HG02938 (cell line): Measurements from ENCODE around the gene SCAANT1.

Experiments used
- ATAC-seq: cut with Tn5 transposase; IDR thresholded peaks from one replicate; pipeline ENCODE4 v1.9.1; 2021; ENCODE audit warnings: mild to moderate bottlenecking, moderate library complexity; ENCODE audit not compliant: unreplicated experiment

The SCAANT1 gene

DNA sequence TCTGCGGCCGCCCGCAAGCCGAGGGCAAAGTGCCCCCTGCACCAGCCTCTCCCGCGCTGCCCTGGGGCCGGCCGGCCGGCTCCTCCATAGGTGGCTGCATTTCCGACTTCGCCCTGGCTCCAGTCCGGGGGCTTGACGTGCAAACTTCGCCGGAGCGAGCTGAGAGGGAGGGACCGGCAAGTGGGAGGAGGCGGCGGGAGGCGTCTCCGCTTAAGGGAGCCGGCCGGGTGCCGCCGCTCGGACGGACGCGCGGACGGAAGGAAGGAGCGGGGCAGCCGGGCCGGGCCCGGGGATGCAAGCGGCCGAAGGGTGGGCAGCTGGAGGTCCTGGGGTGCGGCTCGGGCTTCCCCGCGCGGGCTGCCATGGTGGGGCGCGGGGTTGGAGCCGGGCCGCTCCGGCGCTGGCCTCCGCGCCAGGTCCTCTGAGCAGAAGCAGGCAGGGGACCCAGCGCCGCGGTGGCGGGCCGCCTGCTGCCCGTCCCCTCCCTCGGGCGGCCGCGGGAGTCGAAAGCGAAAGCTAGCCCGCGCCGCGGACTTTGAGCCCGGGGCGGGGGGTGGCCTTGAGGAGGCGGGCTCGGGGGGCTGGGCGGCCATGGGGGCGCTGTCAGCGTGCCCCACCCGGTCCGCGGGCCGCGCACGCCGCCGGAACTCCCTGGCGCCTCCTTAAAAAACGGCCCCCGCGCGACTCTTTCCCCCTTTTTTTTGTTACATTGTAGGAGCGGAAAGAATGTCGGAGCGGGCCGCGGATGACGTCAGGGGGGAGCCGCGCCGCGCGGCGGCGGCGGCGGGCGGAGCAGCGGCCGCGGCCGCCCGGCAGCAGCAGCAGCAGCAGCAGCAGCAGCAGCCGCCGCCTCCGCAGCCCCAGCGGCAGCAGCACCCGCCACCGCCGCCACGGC is at the start of gene SCAANT1:
SCAANT1 (minus strand) TSS at position 511 of the 895 bp plus-strand sequence.
- ATAC-seq, result peak; percentile 79

DNA sequence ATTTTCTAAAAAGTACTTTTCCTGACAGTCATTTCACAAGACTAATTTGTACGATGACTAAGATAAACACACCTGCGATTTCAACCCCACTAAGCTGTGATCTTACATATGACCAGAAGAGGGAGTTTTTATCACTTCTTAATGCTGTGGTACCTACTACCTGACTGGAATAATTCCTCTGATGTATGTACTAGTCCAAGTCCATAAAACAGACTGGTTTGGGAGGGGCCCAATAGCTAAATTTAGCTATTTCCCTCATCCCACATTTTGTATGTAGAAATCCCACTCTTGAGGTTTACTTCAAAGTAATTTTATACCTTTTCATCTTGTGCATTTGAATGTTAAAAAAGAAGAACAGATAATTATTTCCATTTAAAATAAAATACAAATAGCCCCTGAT is 49.7 kb upstream of the SCAANT1 start:
- ATAC-seq, result peak; percentile 82

DNA sequence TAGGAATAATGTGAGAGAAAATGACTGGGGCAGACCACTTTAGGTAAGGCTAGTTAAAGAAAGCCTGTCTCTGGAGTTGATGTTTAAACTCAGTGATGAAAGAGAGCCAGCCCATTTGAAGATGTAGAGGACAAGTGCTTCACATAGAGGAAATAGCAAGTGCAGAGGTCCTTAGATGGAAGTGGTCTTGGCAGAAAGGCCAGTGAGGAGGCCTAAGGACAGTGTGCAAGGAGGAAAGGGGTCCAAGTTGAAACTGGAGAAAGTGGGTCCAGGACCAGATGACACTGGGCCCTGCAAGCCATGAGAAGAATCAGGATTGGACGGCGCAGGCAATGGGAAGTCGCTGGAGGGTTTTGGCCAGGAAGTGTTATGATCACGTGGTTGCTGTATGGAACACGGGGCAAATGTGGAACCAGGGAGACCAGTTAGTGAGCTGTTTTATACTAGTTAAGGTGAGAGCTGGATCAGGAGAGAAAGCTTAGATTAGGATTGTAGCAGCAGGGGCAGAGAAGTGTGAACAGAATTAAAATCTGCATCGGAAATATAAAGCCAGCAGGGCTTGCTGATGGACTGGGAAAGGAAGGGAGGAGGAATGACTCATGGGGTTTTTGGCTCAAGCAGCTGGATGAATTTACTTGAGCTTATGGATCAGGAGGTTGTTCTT is 48.0 kb upstream of the SCAANT1 start:
- no peak for ATAC-seq

DNA sequence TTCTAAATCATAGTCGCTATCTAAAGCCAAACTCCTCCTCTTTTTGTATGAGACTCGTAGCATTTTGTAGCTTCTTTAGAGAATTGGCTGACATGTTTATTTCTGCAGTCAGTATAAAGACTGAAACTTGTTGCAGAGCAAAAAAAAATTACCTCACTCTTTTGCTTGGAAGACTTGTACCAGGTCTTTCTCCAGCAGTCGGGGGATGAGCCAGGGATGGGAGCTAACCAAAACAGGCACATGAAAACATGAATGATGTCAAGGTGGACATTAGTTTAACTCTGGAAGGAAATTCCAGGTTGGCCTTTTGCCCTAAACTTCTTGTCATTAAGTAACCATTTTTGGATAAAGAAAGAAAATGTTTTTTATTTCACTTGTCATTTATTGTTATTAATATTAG is 47.0 kb upstream of the SCAANT1 start:
- no peak for ATAC-seq

DNA sequence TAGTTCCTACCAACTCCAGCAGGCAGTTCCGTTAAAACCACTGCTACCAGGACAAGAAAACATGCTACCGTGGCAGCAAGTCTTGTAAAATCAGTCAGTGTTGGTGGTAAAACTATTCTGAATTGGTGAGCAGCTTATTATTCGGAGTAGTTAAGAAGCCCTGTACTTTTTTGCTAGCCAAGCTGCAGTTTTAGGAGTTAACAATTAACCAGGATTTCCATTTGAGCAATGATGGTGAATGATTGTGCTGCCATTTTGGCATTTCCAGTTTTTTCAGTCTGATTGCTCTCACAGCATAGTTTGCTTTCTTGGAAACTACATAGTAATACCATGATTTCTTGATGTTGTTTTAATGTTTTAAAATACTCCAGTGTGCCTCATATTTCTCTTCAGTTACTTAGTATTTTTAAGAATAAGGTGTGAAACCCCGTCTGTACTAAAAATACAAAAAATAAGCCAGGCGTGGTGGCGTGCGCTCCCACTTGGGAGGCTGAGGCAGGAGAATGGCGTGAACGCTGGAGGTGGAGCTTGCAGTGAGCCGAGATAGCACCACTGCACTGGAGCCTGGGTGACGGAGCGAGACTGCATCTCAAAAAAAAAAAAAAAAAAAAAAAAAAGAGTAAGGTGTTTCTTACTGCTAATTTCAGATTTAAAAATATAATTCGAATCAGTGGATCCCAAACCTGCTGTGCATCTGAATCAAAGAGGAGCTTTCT is 43.8 kb upstream of the SCAANT1 start:
- ATAC-seq, result no peak

DNA sequence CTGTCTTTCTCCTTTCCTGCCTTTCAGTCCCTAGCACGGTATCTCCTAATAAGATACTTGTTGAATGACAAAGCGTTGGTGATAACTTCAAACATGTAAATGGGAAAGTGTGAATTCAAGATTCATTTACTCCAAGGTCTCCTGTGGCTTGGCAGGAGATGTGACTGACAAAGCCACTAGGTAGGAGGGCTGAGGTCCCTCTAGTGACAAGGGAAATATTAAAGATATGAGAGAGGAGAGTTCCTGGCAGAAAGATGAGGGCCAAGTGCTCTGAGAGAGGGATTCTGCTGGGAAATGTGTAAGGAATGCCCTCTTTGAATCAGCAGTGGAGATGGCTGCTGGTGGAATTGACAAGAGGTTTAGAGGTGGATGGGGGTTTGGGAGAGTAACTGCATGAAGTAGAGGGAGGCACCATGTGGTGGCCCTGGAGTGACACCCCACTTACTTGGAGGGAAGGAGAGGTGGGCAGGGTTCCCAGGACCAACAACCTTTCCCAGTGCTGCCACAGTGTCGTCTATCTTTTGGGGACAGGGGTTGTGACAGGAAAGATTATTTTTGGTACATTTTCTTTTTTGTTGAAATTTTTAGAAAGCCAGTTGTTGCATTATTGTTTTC is 43.0 kb upstream of the SCAANT1 start:
- ATAC-seq, result no peak

DNA sequence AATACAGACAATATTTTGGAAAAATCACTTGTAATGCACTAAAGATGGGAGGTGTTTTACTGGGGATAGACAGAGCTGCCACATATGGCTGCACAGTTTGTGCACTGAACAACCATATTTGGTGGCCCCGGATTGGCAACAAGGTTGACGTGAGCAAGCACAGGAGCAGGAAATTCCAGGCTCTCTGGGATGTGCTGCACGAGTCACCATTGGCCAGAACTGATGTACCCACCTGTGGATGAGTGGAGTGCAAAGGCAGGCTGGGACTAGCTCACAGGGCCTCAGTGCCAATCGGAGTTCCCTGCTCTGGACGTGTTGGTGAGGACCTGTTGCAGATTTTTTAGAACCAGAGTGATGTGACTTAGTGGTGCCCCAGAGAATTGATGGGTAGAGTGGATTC is 42.0 kb upstream of the SCAANT1 start:
- no peak for ATAC-seq

DNA sequence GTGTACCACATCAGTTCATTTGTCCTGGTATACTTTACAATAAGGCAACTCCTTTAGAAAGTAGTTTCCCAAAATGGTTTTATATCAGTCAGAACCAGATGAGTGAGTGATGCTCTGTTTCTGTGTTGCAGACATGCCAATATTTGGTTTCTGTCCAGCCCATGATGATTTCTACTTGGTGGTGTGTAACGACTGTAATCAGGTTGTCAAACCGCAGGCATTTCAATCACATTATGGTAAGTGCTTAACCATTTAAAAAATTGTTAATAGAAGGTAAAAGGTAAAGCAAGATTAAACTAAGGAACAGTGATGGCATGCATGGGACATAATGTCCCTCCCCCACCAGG is 40.0 kb upstream of the SCAANT1 start:
- no peak for ATAC-seq

DNA sequence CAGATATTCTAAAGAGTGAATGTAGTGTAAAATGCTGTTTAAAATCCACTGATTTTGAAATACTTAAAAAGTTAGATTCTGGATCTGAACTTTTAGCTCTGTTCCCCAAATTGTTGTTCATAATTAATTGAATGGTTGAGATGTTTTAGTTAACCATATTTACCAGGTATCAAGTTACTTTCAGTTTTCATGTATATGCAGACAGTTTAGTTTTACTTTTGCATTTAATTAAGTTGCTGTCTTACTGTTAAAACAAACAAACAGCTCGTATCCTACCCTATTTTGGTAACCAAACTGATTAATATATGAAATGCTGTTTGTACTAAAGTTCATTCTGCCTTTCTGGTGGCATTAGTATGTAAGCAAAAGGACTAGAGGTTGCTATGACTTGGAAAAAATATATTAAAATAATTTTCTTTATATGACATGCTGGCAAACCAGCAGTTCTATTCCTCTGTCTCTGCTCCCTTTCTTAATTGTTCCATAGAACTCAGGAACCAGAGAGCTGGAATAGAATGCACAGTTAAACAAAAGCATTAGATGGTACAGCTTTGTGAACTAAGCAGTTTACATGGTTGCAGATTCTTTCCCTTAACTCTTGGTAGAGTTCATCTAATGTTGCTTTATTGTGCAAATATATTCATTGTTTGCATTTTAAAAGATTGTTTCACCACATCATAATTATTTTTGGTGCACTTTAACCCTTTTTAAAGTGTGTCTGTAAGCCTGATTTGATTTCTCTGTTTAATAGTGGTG is 39.5 kb upstream of the SCAANT1 start:
- peak; percentile 57 for ATAC-seq

DNA sequence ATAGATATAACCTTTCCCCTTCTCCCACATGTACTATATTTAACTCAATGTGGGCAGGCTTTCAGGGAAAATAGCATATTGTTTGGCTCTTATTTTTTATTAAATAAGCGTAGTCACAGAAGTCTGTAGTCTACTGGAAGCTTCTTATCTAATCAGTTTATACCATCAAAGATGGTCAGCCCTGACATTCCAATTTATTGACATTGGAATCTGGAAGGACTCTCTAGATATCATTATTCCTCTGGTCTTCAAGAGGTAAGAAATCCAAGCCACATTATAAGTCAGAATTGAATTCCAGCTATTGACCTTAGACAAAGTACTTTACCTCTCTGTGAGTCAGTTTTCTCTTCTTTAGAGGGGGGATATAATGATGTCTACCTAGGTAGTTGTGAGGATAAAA is 38.5 kb upstream of the SCAANT1 start:
- no peak for ATAC-seq

DNA sequence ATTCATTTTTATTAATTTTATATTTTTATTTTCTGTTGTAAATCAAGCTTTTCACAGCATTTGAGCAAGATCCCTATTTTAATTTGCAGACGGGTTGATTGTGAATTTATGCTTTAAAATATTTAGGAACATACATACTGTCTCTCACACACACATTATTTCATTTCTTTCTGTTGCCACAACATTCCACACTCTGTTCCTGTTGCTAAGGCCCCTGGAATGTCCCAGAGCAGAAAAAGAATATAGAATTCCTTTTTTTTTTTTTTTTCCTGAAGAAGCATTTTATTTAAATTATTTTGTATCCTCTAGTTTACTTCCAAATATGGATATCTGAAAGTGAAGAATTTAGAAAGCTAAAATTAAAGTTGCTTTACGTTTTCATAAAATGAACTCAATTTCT is 36.8 kb upstream of the SCAANT1 start:
- ATAC-seq, result no peak

DNA sequence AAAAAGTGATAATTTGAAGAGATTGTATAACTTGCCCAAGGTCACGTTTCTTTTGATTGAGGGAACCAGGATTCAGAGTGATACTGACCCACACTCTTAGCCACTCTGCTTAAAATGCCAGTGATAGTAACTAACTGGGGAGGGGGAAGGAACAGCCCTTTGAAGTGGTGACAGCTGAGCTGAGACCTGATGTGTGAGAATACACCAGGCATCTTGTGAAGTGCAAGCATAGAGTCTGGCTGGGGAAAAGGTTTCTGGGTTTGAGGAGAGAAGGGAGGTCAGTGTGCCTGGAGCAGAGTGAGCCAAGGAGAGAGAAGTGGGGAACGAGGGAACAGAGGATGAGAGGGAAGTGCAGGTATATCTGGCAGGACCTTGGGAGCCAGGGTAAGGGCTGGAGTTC is 35.4 kb upstream of the SCAANT1 start:
- ATAC-seq, result no peak

DNA sequence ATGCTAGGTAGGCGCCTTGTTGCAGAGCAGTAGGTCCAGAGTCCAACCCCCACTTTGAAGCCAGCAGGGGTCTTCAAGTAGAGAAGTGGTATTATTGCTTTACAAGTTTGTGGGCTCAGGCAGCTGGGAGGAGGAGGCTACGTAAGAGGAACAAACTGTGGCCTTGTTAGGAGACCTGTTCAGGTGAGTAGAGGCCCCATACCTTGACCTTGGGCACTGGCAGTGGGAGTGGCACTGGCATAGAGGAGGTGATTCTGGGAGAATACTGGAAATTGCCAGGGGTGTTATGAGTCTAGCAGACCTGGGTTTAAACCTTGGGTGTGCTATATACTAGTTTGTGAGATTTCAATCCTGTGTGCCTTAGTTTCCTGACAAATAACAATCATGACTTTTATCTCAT is 34.6 kb upstream of the SCAANT1 start:
- no peak for ATAC-seq

DNA sequence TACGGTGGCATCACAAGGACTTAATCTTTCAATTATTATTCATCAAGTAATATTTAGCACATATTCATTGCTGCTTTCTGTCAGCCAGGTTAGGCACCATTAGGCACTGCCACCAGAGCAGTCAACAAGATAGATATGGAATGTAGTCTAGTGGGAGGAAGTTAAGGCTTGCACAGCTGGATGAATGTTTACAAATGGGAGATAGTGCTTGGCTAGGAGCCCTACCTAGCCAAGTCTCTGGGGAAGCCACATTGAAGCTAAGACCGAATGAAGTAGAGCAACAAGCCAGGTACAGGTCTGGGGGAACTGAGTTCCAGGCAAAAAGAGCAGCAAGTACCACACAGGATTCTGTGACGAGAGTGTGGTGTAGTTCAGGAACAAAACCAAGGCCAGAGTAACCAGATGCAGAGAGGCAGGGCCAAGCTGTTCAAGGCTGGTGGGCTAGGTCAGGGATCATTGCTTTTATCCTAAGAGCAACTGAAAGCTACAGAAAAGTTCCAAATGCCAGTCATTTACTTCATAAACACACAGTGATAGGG is 33.4 kb upstream of the SCAANT1 start:
- no peak for ATAC-seq

DNA sequence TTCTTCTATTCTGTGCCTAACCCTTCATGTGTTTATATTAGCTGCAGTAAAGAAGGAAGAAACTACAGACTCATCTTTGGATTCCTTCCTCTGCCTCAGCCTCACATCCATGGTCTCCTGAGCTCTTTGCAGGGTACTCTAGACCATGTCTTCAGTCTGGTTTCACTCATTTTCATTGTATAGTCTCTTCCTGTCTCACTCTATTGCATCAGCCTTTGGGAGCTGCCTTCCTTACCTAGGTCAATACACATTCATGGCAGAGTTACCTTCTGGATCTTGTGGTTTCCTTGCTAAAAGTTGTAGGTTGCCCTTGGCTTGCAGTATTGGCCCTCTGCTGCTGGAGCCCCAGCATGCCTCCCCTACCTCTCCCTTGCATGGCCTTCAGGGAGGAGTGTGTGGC is 31.5 kb upstream of the SCAANT1 start:
- no peak for ATAC-seq

DNA sequence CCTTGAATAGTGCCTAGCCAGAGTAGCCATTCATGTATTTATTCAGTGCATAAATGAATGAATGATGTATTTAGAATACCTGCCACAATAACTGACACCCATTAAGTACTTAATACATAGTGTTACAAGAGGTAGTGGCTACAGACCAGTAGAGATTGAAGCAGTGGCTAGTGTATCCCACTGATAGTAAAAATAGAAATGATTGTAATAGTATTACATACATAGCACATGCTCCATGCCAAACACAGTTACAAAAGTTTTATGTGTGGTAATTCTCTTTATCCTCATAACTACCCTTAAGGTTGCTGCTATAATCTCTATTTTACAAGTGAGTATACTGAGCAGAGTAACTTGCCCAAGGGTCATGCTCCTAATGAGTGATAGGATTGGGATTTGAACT is 30.3 kb upstream of the SCAANT1 start:
- no peak for ATAC-seq

DNA sequence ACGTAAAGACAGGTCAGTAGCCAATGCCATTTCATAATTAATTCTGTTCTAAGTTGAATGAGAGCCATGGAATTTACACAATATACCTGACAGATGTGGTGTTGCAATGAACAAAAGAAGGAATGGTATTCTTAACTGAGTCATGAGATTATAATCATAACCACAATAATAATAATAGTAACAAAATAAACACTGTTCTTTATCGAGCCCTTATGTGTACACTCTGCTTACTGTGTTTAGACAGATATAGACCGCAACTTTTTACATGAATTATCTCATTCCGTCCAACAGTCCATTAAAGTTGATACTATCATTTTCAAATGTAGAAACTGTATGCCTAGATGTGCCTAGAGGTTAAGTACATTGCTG is 28.2 kb upstream of the SCAANT1 start:
- ATAC-seq, result no peak

DNA sequence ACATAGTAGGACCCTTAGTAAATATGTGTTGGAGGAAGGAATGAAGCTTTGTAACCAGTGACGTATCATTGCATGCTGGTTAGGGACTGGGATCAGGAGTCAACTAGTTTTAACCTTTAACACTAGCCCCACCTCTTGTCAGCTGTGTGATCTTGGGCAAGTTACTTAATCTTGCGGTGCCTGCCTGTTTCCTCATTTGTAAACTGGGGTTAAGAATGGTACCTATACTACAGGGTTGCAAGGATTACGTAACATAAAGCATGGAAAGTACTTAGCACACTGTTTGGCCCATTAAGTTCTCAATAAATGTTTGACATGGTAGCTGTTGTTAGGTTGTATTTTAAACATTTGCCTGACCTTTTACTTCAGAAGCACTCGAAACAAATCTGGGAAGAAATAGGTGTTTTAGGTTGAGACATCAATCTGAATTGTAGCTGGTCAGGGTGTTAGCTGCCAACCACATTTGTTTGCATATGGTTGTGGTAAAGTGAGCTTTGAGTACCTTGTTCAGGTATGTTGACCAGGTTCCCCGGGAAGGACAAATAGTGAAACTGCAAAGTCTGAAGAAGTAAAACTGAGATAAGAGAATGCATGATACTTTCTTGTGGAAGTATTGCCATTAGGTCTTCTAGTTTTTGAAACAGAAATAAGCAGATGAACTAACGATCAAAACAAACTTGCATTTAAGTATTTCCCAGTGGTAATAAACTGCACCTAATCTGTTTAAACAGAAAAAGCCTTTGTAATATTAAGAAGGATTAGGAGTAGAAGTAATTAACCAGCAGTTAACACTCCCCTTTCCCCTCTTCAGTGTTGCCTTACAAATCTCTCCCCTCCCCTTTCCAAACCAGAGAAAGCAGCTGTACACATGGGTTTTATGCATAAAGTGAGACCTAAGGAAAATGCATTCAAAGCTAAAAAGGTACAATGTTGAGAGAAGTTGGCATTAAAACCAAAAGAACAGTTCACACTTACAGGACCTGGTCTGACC is 25.8 kb upstream of the SCAANT1 start:
- ATAC-seq, result peak; percentile 70

DNA sequence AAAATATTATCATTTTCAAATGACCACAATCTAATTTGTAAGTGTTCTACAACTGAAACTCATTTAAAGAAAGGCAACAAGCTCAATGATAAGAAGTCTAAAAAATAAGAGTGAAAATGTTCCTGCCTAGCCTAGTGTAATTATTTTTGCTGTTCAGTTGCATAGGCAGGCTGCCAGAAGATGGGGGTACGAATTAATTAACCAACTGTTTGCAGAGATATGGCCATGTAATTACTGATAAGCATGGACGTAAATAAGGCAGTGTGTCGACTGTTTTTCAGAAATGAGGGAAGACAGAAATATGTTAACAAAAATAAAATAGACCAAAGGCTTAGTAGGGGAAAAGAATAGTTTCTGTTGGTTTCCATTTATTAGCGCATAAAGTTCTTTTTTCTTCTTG is 24.7 kb upstream of the SCAANT1 start:
- ATAC-seq, result no peak
